Osteoblast (primary cell): ENCODE measurements around the gene TPM3. TPM values are rescaled to one million over a fixed set of nuclear protein-coding genes. Genes with fewer than 3 reads are reported as not detected.

Experiments used
- DNase-seq: peaks from one replicate; pipeline ENCODE4 v3.0.0; 2011; ENCODE audit warnings: low spot score, mixed read lengths; ENCODE audit not compliant: insufficient read length; ENCODE audit errors: missing footprints
- H2AFZ ChIP-seq: 2 replicates; pipeline ENCODE4 v1.6.0; 2011; ENCODE audit warnings: mild to moderate bottlenecking, low read length
- H3K27ac ChIP-seq: 2 replicates; pipeline ENCODE4 v1.5.1; 2011; ENCODE audit warnings: mild to moderate bottlenecking, low read depth, low read length, moderate library complexity
- H3K27me3 ChIP-seq: 2 replicates; pipeline ENCODE4 v1.6.0; 2012; ENCODE audit warnings: mild to moderate bottlenecking, control low read depth, inconsistent platforms, low read length, moderate library complexity; ENCODE audit not compliant: insufficient read depth
- H3K36me3 ChIP-seq: 2 replicates; pipeline ENCODE4 v1.5.1; 2011; ENCODE audit warnings: mild to moderate bottlenecking, low read length, control low read depth, moderate library complexity; ENCODE audit not compliant: insufficient read depth
- H3K4me1 ChIP-seq: 2 replicates; pipeline ENCODE4 v1.5.1; 2011; ENCODE audit warnings: mild to moderate bottlenecking, low read length, control low read depth, moderate library complexity; ENCODE audit not compliant: insufficient read depth
- H3K4me2 ChIP-seq: 2 replicates; pipeline ENCODE4 v1.6.0; 2011; ENCODE audit warnings: mild to moderate bottlenecking, low read length; ENCODE audit not compliant: insufficient read depth
- H3K4me3 ChIP-seq: fragments of 200-600 bp; sonication (generic); 3 replicates; pipeline ENCODE4 v1.5.1; 2012; ENCODE audit warnings: mild to moderate bottlenecking, low read length, inconsistent platforms; ENCODE audit not compliant: insufficient read depth
- H3K79me2 ChIP-seq: 2 replicates; pipeline ENCODE4 v1.6.0; 2012; ENCODE audit warnings: mild to moderate bottlenecking, low read length, control low read depth, inconsistent platforms; ENCODE audit not compliant: insufficient read depth
- H3K9me3 ChIP-seq: 2 replicates; pipeline ENCODE4 v1.5.1; 2011; ENCODE audit warnings: low read depth, low read length, control low read depth
- H4K20me1 ChIP-seq: 2 replicates; pipeline ENCODE4 v1.6.0; 2012; ENCODE audit warnings: mild to moderate bottlenecking, low read length, control low read depth; ENCODE audit not compliant: insufficient read depth
- CTCF ChIP-seq: IDR thresholded peaks from 2 replicates; pipeline ENCODE4 v1.5.1; 2011; ENCODE audit warnings: mild to moderate bottlenecking, low read depth, low read length, moderate library complexity; ENCODE audit errors: extremely low read depth
- total RNA-seq: library from RNA; depleted of rRNA; stranded (reverse); fragments of >200 nt; gene quantifications from 2 replicates; pipeline ENCODE4 v1.2.3, GENCODE V29; 2012

The TPM3 gene
- total RNA-seq, 1 donor = 299 TPM

GRCh38 chr1:154157520-154158306 is 34.2 kb downstream of the TPM3 start:
- DNase-seq = peak; percentile 75
- no peaks in the 10 kb centered on the region for H3K9me3 ChIP-seq

GRCh38 chr1:154155251-154155650 is 36.6 kb downstream of the TPM3 start:
- Histone ChIP-seq H3K27ac (peak overlapping the region; percentile 20), H4K20me1 (peaks cover 13% of the 10 kb centered on the region), H3K9me3 (no peaks in the 10 kb centered on the region), H3K4me2 (no peak overlapping the region), H3K36me3 (peaks cover 51% of the 10 kb centered on the region), H3K79me2 (peaks cover 20% of the 10 kb centered on the region), H3K4me3 (no peak overlapping the region), H2AFZ (no peak overlapping the region), H3K4me1 (peaks cover 8% of the 10 kb centered on the region), H3K27me3 (no peaks in the 10 kb centered on the region)
- DNase-seq = peak; percentile 65
- no peak for TF ChIP-seq CTCF

More at GRCh38 chr1:154157520-154158306, 34.2 kb downstream of the TPM3 start:
- Histone ChIP-seq H3K4me1 (peaks cover 6% of the 10 kb centered on the region), H3K36me3 (peaks cover 74% of the 10 kb centered on the region), H3K27me3 (no peaks in the 10 kb centered on the region), H3K4me2 (no peak overlapping the region), H4K20me1 (peaks cover 13% of the 10 kb centered on the region), H2AFZ (no peak overlapping the region), H3K79me2 (peaks cover 41% of the 10 kb centered on the region), H3K4me3 (no peak overlapping the region), H3K27ac (no peak overlapping the region)
- TF ChIP-seq CTCF = no peak

- peaks cover 45% of the 10 kb centered on the region for H3K36me3 ChIP-seq
- no peak for TF ChIP-seq CTCF
- no peaks in the 10 kb centered on the region for H3K9me3 ChIP-seq
- peaks cover 15% of the 10 kb centered on the region for H3K79me2 ChIP-seq
- no peaks in the 10 kb centered on the region for H3K27me3 ChIP-seq
- H4K20me1 ChIP-seq = peaks cover 10% of the 10 kb centered on the region
- no peak within 1 kb of the TSS for H3K4me2 ChIP-seq
- H3K4me1 ChIP-seq = peaks cover 8% of the 10 kb centered on the region
- no peak within 1 kb of the TSS for H2AFZ ChIP-seq
- H3K4me3 ChIP-seq = no peak within 1 kb of the TSS
- peak within 1 kb of the TSS; percentile 20 for H3K27ac ChIP-seq
- peak; percentile 32 for DNase-seq
These were observed 37.2 kb downstream of the TPM3 start, which contains the start of gene NUP210L for GRCh38 chr1:154154534-154155191. TSS of gene NUP210L (minus strand) at chr1:154155073.

DNA sequence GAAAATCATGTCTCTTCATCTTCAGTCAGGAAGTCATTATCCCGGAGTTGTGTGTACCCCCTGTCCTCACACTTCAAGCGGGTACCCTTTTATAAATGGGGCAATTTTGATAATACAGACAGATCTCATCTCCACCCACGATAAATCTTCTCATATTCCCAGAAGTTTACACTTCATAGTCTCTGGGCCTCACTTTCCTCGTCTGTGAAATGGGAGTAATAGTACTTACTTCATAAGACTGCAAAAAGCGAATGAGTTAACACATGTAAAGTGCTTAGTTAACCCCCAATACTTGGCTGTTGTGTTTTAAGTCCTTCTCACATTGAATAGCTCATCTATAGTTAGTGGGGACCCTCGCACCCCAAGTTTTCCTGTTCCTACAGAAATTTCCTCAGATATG is 37.8 kb downstream of the TPM3 start:
- no peak overlapping the region for H3K4me3 ChIP-seq
- H3K4me2 ChIP-seq = no peak overlapping the region
- peaks cover 8% of the 10 kb centered on the region for H3K4me1 ChIP-seq
- peaks cover 9% of the 10 kb centered on the region for H4K20me1 ChIP-seq
- peaks cover 39% of the 10 kb centered on the region for H3K36me3 ChIP-seq
- no peak for DNase-seq
- no peak for TF ChIP-seq CTCF
- peaks cover 9% of the 10 kb centered on the region for H3K79me2 ChIP-seq
- no peaks in the 10 kb centered on the region for H3K27me3 ChIP-seq
- no peak overlapping the region for H2AFZ ChIP-seq
- H3K9me3 ChIP-seq = no peaks in the 10 kb centered on the region
- no peak overlapping the region for H3K27ac ChIP-seq
